VCaP (cell line): ENCODE measurements around the gene EPHB3.

ENCODE experiments used
- H3K27ac ChIP-seq: fragments of 450-650 bp; 2 replicates; pipeline ENCODE4 v1.5.1; 2017
- CTCF ChIP-seq: fragments of 450-650 bp; conservative IDR thresholded peaks from 2 replicates; pipeline ENCODE4 v1.5.1; 2017; ENCODE audit warnings: mild to moderate bottlenecking, moderate library complexity

EPHB3 gene

DNA sequence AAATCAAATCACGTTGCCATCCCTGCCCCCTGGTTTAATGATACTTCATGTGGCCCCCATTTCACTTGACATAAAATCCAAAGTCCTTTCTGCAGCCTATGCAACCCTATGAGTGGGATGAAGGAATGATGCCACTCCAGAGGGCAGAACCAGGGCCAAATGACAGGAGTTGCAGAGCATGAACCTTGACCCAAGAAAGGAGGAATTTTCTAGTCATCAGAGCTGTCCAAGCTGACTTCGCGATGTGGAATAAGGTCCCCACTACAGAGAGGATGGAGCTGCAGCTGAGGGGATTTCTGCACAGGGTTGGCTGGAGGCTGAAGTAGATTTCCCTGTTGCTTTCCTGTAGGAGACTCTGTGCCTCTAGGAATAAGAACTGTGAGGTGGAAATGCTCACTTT lies 15.8 kb upstream of the EPHB3 start:
- H3K27ac ChIP-seq, result no peak overlapping the region
- TF ChIP-seq CTCF, result no peak

DNA sequence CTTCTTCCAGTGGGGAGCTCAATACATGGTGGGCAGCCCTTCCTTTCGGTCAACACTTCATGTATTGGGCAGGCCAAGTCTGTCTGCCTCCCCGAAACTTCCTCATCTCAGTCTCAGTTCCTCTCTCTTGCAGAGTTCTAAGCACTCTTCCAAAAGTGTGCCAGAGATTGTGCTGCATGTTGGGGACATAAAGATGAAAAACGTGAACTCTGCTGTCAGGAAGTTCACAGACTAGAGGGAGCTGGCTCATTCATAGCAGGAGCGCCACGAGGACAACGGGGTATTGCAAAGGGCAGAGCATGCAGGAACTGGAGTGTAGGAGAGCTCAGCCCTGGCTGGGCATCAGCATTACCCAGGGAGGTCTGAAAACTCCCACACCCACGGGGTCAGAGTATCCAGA lies 15.3 kb upstream of the EPHB3 start:
- TF ChIP-seq CTCF, result no peak
- H3K27ac ChIP-seq, result no peak overlapping the region

GRCh38 chr3:184549796-184550577 lies 11.6 kb upstream of the EPHB3 start:
- H3K27ac ChIP-seq, result no peak overlapping the region
- TF ChIP-seq CTCF, result no peak

- TF ChIP-seq CTCF, result no peak
- no peak overlapping the region for H3K27ac ChIP-seq
Measured at GRCh38 chr3:184551103-184551502, 10.5 kb upstream of the EPHB3 start.

DNA sequence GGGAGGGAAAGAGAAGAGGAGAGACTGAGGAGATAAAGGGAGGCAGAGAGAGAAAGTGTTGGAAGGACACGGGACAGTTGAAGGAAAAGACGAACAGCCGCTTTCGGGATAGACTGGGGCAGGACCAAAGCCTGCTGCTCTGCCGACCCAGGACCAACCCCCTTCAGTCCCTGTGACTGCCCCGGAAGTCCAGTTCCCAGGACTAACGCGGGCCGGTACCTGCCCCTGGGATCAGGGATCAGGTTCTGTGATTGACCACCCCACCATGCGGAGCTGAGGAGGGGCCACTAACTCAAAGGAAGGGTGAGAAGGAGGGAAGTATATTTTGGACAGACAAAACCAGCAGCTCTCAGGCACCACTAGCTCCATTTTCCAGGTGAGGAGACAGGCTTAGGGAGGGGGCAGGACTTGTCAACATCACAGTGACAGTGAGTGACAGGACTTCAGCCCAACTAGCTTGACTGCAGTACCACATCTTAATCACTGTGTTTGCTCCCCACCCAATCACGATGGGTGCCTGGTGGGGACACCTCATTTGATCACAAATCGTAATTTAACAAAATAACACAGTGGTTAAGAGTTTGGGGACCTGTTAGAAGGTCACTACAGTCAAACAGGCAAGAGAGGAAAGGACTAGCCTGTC lies 9.8 kb upstream of the EPHB3 start:
- no peak overlapping the region for H3K27ac ChIP-seq
- TF ChIP-seq CTCF, result no peak

DNA sequence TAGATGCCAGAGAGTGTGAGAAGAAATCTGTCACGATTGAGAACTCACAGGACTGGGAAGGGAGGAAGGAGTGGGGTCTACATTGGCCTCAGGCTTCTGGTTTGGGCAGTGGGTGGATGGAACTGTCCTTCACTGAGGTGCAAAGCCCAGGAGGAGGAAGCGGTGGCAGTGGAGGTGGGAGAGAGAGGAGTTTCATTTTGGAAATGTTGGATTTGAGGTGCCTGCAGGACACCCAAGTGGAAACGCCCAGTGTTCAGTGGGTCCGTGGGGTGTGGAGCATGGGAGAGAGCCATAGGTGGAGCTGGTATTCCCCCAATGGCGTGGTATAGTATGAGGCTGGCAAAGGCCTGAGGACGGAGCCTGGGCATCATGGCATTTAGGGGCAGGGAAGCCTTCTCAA lies 9.3 kb upstream of the EPHB3 start:
- no peak overlapping the region for H3K27ac ChIP-seq
- TF ChIP-seq CTCF, result no peak

- H3K27ac ChIP-seq, result no peak overlapping the region
- TF ChIP-seq CTCF, result no peak
Measured at GRCh38 chr3:184552863-184553262, 8.7 kb upstream of the EPHB3 start.
